Measurements from ENCODE around the gene ZNF530.

ZNF530 gene

DNA sequence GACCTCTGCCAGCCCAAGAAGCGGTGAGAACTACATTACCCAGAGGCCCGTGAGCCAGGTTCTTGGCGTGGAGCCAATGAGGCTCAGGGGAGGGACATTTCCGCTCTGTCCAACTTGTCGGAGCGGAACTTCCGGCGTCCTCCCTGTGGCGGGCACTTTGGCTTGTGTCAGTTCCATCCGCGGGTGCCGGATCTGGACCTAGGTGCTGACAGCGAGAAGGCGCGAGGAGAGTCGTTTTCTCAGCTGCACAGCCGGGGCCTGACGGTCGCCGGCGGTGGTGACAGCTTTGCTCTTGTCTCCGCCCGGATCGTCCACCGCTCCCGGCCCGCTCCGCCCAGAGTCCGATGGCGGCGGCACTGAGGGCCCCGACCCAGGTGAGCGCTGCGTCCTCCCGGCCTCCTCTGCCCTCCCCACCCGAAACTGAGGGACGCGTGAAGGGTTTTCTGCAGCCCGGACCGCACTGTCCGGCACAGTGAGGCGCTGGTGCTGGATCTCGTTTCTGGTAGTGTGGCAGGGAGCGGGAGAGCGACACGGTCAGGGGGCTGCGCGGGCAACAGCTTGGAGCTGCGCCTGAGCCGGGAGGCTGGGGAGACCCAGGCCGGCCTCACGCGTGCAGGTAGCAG is at the start of gene ZNF530:
TSS of gene ZNF530 (plus strand) at position 125 of the 623 bp plus-strand sequence. CDS start 4,461 bp downstream, outside the sequence.
- peak; percentile 95 for DNase-seq (ENCODE audit: low read depth)
- peak within 1 kb of the TSS; percentile 81 for H3K4me3 ChIP-seq (replicated peaks; ENCODE audit: low read depth, low read length)
- no peak for TF ChIP-seq CTCF (IDR thresholded peaks at IDR 0.05; ENCODE audit: low read length, missing control alignments)

- DNase-seq (ENCODE audit: low read depth): no peak
- H3K4me3 ChIP-seq (replicated peaks; ENCODE audit: low read depth, low read length): no peak overlapping the region
- no peak for TF ChIP-seq CTCF (IDR thresholded peaks at IDR 0.05; ENCODE audit: low read length, missing control alignments)
Observed at GRCh38 chr19:57552432-57552831, 47.3 kb upstream of the ZNF530 start.

- TF ChIP-seq CTCF (IDR thresholded peaks at IDR 0.05; ENCODE audit: low read length, missing control alignments): no peak
- H3K4me3 ChIP-seq (replicated peaks; ENCODE audit: low read depth, low read length): no peak overlapping the region
- no peak for DNase-seq (ENCODE audit: low read depth)
Observed at GRCh38 chr19:57557659-57558058, 42.0 kb upstream of the ZNF530 start.

DNA sequence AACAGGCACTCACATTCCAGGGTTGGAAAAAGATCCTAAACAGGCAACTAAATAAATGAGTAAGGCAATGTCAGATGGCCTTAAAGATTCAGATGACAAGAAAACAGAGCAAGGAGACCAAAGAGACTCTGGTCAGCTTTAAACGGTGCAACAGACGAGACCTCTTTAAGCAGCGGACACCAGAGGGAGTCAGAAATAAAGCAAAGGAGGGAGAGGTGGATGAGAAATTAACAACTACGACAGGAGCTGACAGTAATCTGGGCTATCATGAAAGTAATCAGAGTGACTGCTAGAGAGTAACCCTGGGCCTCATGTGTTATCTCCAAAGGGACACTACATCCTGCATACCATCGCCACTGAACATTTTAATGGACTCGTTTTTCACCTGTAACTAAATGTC is 41.2 kb upstream of the ZNF530 start:
- TF ChIP-seq CTCF (IDR thresholded peaks at IDR 0.05; ENCODE audit: low read length, missing control alignments): peak; percentile 26
- peak overlapping the region; percentile 96 for H3K4me3 ChIP-seq (replicated peaks; ENCODE audit: low read depth, low read length)
- peak; percentile 28 for DNase-seq (ENCODE audit: low read depth)

GRCh38 chr19:57559008-57559403 is 40.7 kb upstream of the ZNF530 start:
- peak overlapping the region; percentile 96 for H3K4me3 ChIP-seq (replicated peaks; ENCODE audit: low read depth, low read length)
- DNase-seq (ENCODE audit: low read depth): peak; percentile 17
- TF ChIP-seq CTCF (IDR thresholded peaks at IDR 0.05; ENCODE audit: low read length, missing control alignments): no peak

- peak within 1 kb of the TSS; percentile 96 for H3K4me3 ChIP-seq (replicated peaks; ENCODE audit: low read depth, low read length)
- peak; percentile 92 for DNase-seq (ENCODE audit: low read depth)
- no peak for TF ChIP-seq CTCF (IDR thresholded peaks at IDR 0.05; ENCODE audit: low read length, missing control alignments)
Observed at GRCh38 chr19:57559404-57560025, 40.2 kb upstream of the ZNF530 start, which contains the start of gene ZNF550. ZNF550 (minus strand) TSS chr19:57559863; CDS start chr19:57559682, 181 bp downstream.

Data from fibroblast of pulmonary artery (primary cell).